OCI-LY7 (cell line): ENCODE measurements around the gene PLEKHM3. TPM values are rescaled to one million over a fixed set of nuclear protein-coding genes. Genes with fewer than 3 reads are reported as not detected.

ENCODE experiments used
- BruUV-seq: library from RNA; stranded (reverse); fragments of 400-500 nt; replicated peaks from 2 replicates; lab custom pipeline; 2021; lab: Mats Ljungman, UMichigan
- CTCF ChIA-PET: fragments of 300-600 bp; sonication (Branson Sonifier 250); formaldehyde crosslinking; loops from one replicate; lab custom pipeline; 2022; ENCODE audit warnings: antibody characterized with exemption; ENCODE audit not compliant: unreplicated experiment; lab: Charles Lee
- POLR2A ChIA-PET: fragments of 300-600 bp; sonication (Branson Sonifier 250); formaldehyde crosslinking; loops from one replicate; lab custom pipeline; 2022; ENCODE audit warnings: antibody characterized with exemption; lab: Charles Lee
- DNase-seq: peaks from one replicate; pipeline ENCODE4 v3.0.0-alpha.2; 2015; ENCODE audit warnings: low spot score
- H2AFZ ChIP-seq: fragments of 200-600 bp; sonication (generic), shearing (Covaris generic); 2 replicates; pipeline ENCODE4 v1.6.1; 2014; ENCODE audit warnings: mild to moderate bottlenecking, antibody characterized with exemption, low read length, moderate library complexity
- H3K27ac ChIP-seq: fragments of 200-600 bp; sonication (generic); 2 replicates; pipeline ENCODE4 v1.5.1; 2014; ENCODE audit warnings: mixed run types, low read depth, mild to moderate bottlenecking, moderate library complexity, low read length, inconsistent platforms; ENCODE audit not compliant: poor library complexity, severe bottlenecking
- H3K36me3 ChIP-seq: fragments of 200-600 bp; sonication (generic); 2 replicates; pipeline ENCODE4 v1.6.1; 2014; ENCODE audit warnings: mild to moderate bottlenecking, antibody characterized with exemption, low read length, moderate library complexity, mixed read lengths; ENCODE audit not compliant: insufficient read depth
- H3K4me1 ChIP-seq: fragments of 200-600 bp; sonication (generic); 2 replicates; pipeline ENCODE4 v1.5.1; 2014; ENCODE audit warnings: mild to moderate bottlenecking, low read length; ENCODE audit not compliant: insufficient read depth, poor library complexity, severe bottlenecking
- H3K4me2 ChIP-seq: fragments of 200-600 bp; sonication (generic); 2 replicates; pipeline ENCODE4 v1.6.1; 2014; ENCODE audit warnings: mild to moderate bottlenecking, low read length
- H3K4me3 ChIP-seq: fragments of 200-600 bp; sonication (generic); 2 replicates; pipeline ENCODE4 v1.5.1; 2014; ENCODE audit warnings: mild to moderate bottlenecking, low read depth, low read length; ENCODE audit not compliant: poor library complexity, severe bottlenecking
- H3K79me2 ChIP-seq: fragments of 200-600 bp; sonication (generic); 2 replicates; pipeline ENCODE4 v1.6.1; 2016; ENCODE audit warnings: low read depth, mild to moderate bottlenecking, low read length, moderate library complexity, mixed read lengths; ENCODE audit not compliant: insufficient read depth
- H3K9me2 ChIP-seq: fragments of 200-600 bp; sonication (generic); 2 replicates; pipeline ENCODE4 v1.6.1; 2016; ENCODE audit warnings: mild to moderate bottlenecking, low read length, mixed read lengths; ENCODE audit not compliant: insufficient read depth
- H3K9me3 ChIP-seq: fragments of 200-600 bp; sonication (generic); 2 replicates; pipeline ENCODE4 v1.6.1; 2014; ENCODE audit warnings: mild to moderate bottlenecking, mixed run types, low read length, mixed read lengths
- H4K20me1 ChIP-seq: fragments of 200-600 bp; sonication (generic); 2 replicates; pipeline ENCODE4 v1.6.1; 2014; ENCODE audit warnings: mild to moderate bottlenecking, antibody characterized with exemption, low read length, moderate library complexity, mixed read lengths; ENCODE audit not compliant: insufficient read depth
- CTCF ChIP-seq: fragments of 200-600 bp; sonication (generic); conservative IDR thresholded peaks from 2 replicates; pipeline ENCODE4 v1.5.1; 2014; ENCODE audit warnings: mild to moderate bottlenecking, antibody characterized with exemption, low read length, moderate library complexity, mixed read lengths
- EZH2phosphoT487 ChIP-seq: fragments of 200-600 bp; sonication (generic); IDR thresholded peaks from 2 replicates; pipeline ENCODE4 v1.6.1; 2018; ENCODE audit warnings: low read depth, borderline replicate concordance, mild to moderate bottlenecking, mixed run types, antibody characterized with exemption, low read length, moderate library complexity, mixed read lengths
- intact Hi-C: fragments of 100-400 bp; cut with micrococcal nuclease; formaldehyde crosslinking; loops from one replicate; pipeline ENCODE4 v1.10.0; 2022; ENCODE audit not compliant: unreplicated experiment
- total RNA-seq, 2 experiments: library from RNA; depleted of rRNA in 1 of 2; stranded (reverse); fragments of >200 nt in 1 of 2; shearing (Covaris generic) in 1 of 2; gene quantifications; 2 replicates each; pipeline ENCODE4 v1.2.3, GENCODE V29; 2014 to 2022

PLEKHM3 gene
- total RNA-seq, 2 experiments from 2014 or later, result 3.7 to 6.3 TPM

DNA sequence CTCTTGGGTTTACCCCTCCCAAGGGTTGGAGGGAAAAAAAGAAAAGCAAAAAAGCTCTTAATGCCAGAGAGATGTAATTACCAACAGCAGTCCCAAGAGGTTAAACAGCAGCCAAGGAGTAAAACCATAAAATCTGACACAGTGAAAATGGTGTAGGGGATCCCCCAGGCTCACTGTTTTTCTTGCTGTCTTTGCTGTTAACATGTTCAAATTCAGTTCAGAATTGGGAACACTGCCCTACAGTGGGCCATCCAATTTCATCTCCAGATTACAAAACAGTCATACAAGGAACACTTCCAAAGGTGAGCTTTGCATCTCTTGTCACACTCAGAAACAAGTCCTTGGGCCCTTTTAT, 54.5 kb downstream of the PLEKHM3 start:
- ChIA-PET POLR2A (interaction anchor here (0.7 kb wide), 1 partner anchor 16 kb away, joined by 3 read pairs; no protein-coding TSS in a partner anchor), CTCF (no interaction called here)
- H3K36me3 ChIP-seq, result no peaks in the 10 kb centered on the region
- H3K9me3 ChIP-seq, result no peaks in the 10 kb centered on the region
- BruUV-seq, result no TSS peak
- H3K4me1 ChIP-seq, result no peaks in the 10 kb centered on the region
- intact Hi-C loops, result no loop called here
- no peaks in the 10 kb centered on the region for H4K20me1 ChIP-seq
- TF ChIP-seq EZH2phosphoT487, result no peak
- no peak for TF ChIP-seq CTCF
- DNase-seq, result no peak
- H3K9me2 ChIP-seq, result no peaks in the 10 kb centered on the region
- H3K4me3 ChIP-seq, result no peak overlapping the region
- no peak overlapping the region for H3K27ac ChIP-seq
- H3K79me2 ChIP-seq, result no peaks in the 10 kb centered on the region
- no peak overlapping the region for H2AFZ ChIP-seq
- no peak overlapping the region for H3K4me2 ChIP-seq

GRCh38 chr2:207970147-207970825, 55.0 kb downstream of the PLEKHM3 start:
- Histone ChIP-seq H4K20me1 (no peaks in the 10 kb centered on the region), H3K36me3 (no peaks in the 10 kb centered on the region), H3K27ac (no peak overlapping the region), H3K9me2 (no peaks in the 10 kb centered on the region), H2AFZ (no peak overlapping the region), H3K4me3 (no peak overlapping the region), H3K4me2 (no peak overlapping the region), H3K79me2 (no peaks in the 10 kb centered on the region), H3K9me3 (no peaks in the 10 kb centered on the region), H3K4me1 (no peaks in the 10 kb centered on the region)
- TF ChIP-seq CTCF, result no peak
- no peak for TF ChIP-seq EZH2phosphoT487
- POLR2A ChIA-PET, result no interaction called here
- CTCF ChIA-PET, result no interaction called here
- intact Hi-C loops, result no loop called here
- DNase-seq, result no peak
- no TSS peak for BruUV-seq

DNA sequence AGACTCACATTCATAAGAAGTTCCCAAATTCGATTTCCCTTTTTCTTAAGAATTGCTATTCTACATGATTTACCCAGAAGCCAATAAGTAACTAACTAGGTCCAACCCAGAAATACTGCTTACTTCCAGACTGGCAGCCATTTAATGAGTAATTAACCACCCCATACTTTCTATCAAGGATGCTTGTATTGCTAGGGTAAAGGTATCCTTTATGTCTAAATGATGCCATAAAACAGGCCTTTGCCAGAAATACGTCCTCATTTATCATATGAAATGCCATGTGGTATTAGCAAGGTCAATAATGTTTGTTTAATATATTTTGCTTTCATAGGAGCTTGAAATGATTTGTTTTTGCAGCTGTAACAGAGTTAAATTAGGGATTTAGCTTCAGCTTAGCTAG, 56.1 kb downstream of the PLEKHM3 start:
- POLR2A ChIA-PET, result interaction anchor here (0.6 kb wide), 1 partner anchor 1217 kb away, joined by 3 read pairs; no protein-coding TSS in a partner anchor

More for the DNA sequence above, 56.1 kb downstream of the PLEKHM3 start:
- Histone ChIP-seq H3K9me2 (no peaks in the 10 kb centered on the region), H3K4me1 (no peaks in the 10 kb centered on the region), H3K36me3 (no peaks in the 10 kb centered on the region), H3K27ac (no peak overlapping the region), H2AFZ (no peak overlapping the region), H3K9me3 (no peaks in the 10 kb centered on the region), H4K20me1 (no peaks in the 10 kb centered on the region), H3K79me2 (no peaks in the 10 kb centered on the region), H3K4me3 (no peak overlapping the region), H3K4me2 (no peak overlapping the region)
- BruUV-seq, result no TSS peak
- CTCF ChIA-PET, result no interaction called here
- no peak for DNase-seq
- intact Hi-C loops, result no loop called here
- TF ChIP-seq CTCF (no peak), EZH2phosphoT487 (no peak)
